Thyroid gland (tissue), 4 donors: ENCODE results near the gene P2RY11.

Experiments used
- CTCF ChIP-seq, 6 experiments: fragments of 200-600 bp in 3 of 6; fragments of 450-650 bp in 3 of 6; sonication (generic) in 3 of 6; IDR thresholded peaks; one replicate each; pipeline ENCODE4 v1.5.1; 2016 to 2019; ENCODE audit warnings: antibody characterized with exemption in 6 of 6, mild to moderate bottlenecking in 2 of 6, inconsistent platforms in 1 of 6, moderate library complexity in 1 of 6
- POLR2A ChIP-seq, 2 donors: fragments of 450-650 bp; IDR thresholded peaks; one replicate each; pipeline ENCODE4 v1.6.1; 2017; ENCODE audit warnings: antibody characterized with exemption in 2 of 2, mild to moderate bottlenecking in 2 of 2, moderate library complexity in 1 of 2

GRCh38 chr19:10144361-10144760 lies 32.9 kb downstream of the P2RY11 start:
- TF ChIP-seq POLR2A (IDR thresholded peaks at IDR 0.05) (no peak), CTCF (IDR thresholded peaks at IDR 0.05) (no peak)
